T-cell (primary cell): ENCODE measurements around the gene AP3D1. TPM values are rescaled to one million over a fixed set of nuclear protein-coding genes. Genes with fewer than 3 reads are reported as not detected.

Source experiments
- ATAC-seq, 4 experiments: fragments of 200-7000 bp in 3 of 4; fragments of 150-1000 bp in 1 of 4; cut with Tn5 transposase; replicated peaks in 1 of 4; 1 replicate in 3 of 4; 2 replicates in 1 of 4; pipeline ENCODE4 v1.10.0; 2021; ENCODE audit warnings: moderate library complexity in 3 of 4, mild to moderate bottlenecking in 2 of 4, moderate number of reproducible peaks in 1 of 4
- CTCF ChIA-PET, 2 donors: fragments of 300-600 bp; sonication (Branson Sonifier 250); formaldehyde crosslinking; loops; one replicate each; lab custom pipeline; 2022; ENCODE audit warnings: antibody characterized with exemption in 2 of 2; lab: Charles Lee
- POLR2A ChIA-PET, 2 donors: fragments of 300-600 bp; sonication (Branson Sonifier 250); formaldehyde crosslinking; loops; one replicate each; lab custom pipeline; 2022; ENCODE audit warnings: antibody characterized with exemption in 2 of 2; lab: Charles Lee
- DNase-seq, 35 experiments: peaks; one replicate each; pipeline versions ENCODE4 v3.0.0 to v3.0.0-alpha.2; 2013 to 2023
- H3K27ac ChIP-seq: one replicate; pipeline ENCODE4 v1.5.1; 2013; ENCODE audit warnings: low read length
- H3K27me3 ChIP-seq, 2 experiments: replicated peaks in 1 of 2; 1 replicate in 1 of 2; 2 replicates in 1 of 2; pipeline versions ENCODE4 v1.6.1 to v1.7.0; 2013; ENCODE audit warnings: low read length in 1 of 2, mixed read lengths in 1 of 2; ENCODE audit not compliant: control insufficient read depth in 2 of 2, insufficient read depth in 2 of 2; ENCODE audit errors: extremely low read depth in 1 of 2
- H3K36me3 ChIP-seq, 2 donors: 1 replicate in 1 of 2; 2 replicates in 1 of 2; pipeline versions ENCODE4 v1.6.1 to v1.7.0; 2013; ENCODE audit warnings: low read length in 1 of 2; ENCODE audit not compliant: control insufficient read depth in 2 of 2, insufficient read depth in 1 of 2; ENCODE audit errors: extremely low read depth in 1 of 2
- H3K4me1 ChIP-seq, 2 experiments: 1 replicate in 1 of 2; 2 replicates in 1 of 2; pipeline versions ENCODE4 v1.6.1 to v1.7.0; 2013; ENCODE audit warnings: low read length in 2 of 2, mixed read lengths in 1 of 2; ENCODE audit not compliant: insufficient read depth in 2 of 2, control insufficient read depth in 1 of 2; ENCODE audit errors: extremely low read depth in 1 of 2
- H3K4me3 ChIP-seq, 2 donors: 1 replicate in 1 of 2; 2 replicates in 1 of 2; pipeline versions ENCODE4 v1.5.1 to v1.7.0; 2013; ENCODE audit warnings: mild to moderate bottlenecking in 2 of 2, low read length in 1 of 2, moderate library complexity in 1 of 2; ENCODE audit not compliant: control insufficient read depth in 1 of 2; ENCODE audit errors: extremely low read depth in 1 of 2
- H3K9me3 ChIP-seq: 2 replicates; pipeline ENCODE4 v1.7.0; 2013
- H3K27ac Mint-ChIP-seq, 2 donors: one replicate each; pipeline ENCODE4 v1.8.0; 2020 to 2021; ENCODE audit warnings: mild to moderate bottlenecking in 2 of 2, mixed read lengths in 2 of 2
- H3K27me3 Mint-ChIP-seq, 2 donors: one replicate each; pipeline ENCODE4 v1.8.0; 2021 to 2022; ENCODE audit warnings: mixed read lengths in 2 of 2
- H3K36me3 Mint-ChIP-seq: one replicate; pipeline ENCODE4 v1.8.0; 2021; ENCODE audit warnings: mixed read lengths
- H3K4me1 Mint-ChIP-seq, 3 donors: one replicate each; pipeline ENCODE4 v1.8.0; 2020 to 2022; ENCODE audit warnings: mixed read lengths in 3 of 3, mild to moderate bottlenecking in 1 of 3
- H3K4me3 Mint-ChIP-seq, 3 donors: one replicate each; pipeline ENCODE4 v1.8.0; 2020 to 2022; ENCODE audit warnings: mild to moderate bottlenecking in 3 of 3, mixed read lengths in 3 of 3, moderate library complexity in 3 of 3
- H3K9me3 Mint-ChIP-seq, 3 donors: one replicate each; pipeline ENCODE4 v1.8.0; 2020 to 2022; ENCODE audit warnings: mixed read lengths in 3 of 3
- WGBS: methylation state at CpG from one replicate; pipeline ENCODE4 v1.1.5; 2013; ENCODE audit warnings: missing lambda C conversion rate; ENCODE audit not compliant: insufficient coverage; 5-methylcytosine and 5-hydroxymethylcytosine counted together
- total RNA-seq, 35 experiments: library from RNA in 6 of 35; stranded (reverse) in 6 of 35; fragments of 120-200 nt in 1 of 35; gene quantifications; one replicate each; pipeline versions ENCODE4 v1.2.1 to v1.2.4 and lab custom pipeline; 2013 to 2026

The AP3D1 gene
- total RNA-seq, 5 donors from 2014 or later (not counting 1 experiment from before 2014, with no cell fraction given) = 78.6 to 91.5 (median 86.7) TPM

DNA sequence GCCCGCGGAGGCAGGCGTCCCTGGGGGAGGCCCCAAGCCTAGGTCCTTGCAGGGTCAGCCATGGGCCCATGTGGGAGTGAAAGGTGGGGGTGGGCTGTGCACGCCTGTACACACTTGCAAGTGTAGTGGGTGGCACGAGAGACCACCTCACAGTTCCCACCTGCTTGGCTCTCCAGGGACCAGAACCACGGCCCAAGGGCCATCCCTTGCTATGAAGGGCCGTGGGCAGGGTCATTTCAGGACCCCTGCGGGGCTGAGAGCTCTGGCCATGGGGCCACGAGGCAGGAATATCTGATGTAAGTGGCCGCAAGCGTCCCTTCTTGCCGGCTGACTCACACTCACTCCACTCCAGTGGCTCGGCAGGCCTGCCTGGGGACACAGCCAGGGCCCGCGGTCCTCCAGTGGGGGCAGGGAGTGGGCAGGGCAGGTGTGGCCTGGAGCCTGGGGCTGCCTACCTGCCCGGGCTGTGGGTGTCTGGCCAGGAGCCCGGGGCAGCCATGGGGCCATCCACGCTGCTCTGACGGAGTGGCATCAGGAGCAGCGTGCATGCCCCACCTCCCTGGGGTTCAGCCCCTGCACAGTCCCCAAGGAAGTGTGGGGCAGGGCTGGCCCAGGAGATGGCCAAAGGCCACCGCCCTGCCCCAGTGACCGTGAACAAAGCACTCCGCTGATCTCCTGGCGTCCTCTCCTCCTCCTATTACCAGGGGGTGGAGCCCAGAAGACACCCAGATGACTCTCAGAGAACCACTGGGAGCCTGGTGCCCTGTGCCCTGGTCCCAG is 91.8 kb downstream of the AP3D1 start:
- Histone ChIP-seq H3K36me3 (no peaks in the 10 kb centered on the region), H3K9me3 (no peaks in the 10 kb centered on the region), H3K27ac (peak overlapping the region; percentile 95), H3K4me1 (peaks cover 50 to 76% of the 10 kb centered on the region in 2 experiments), H3K27me3 (no peaks in the 10 kb centered on the region), H3K4me3 (peak overlapping the region in 1 of 2 donors; percentile 81)
- no peaks in the 10 kb centered on the region for H3K27me3 Mint-ChIP-seq
- ChIA-PET POLR2A (no interaction called here), CTCF (interaction anchor here in 1 of 2 donors (0.5 kb wide), 1 partner anchor 13 kb away, joined by 3 read pairs; no protein-coding TSS in a partner anchor)
- WGBS = 94% methylated on average over 13 of the region's 24 CpGs
- no peak for DNase-seq
- no peaks in the 10 kb centered on the region for H3K9me3 Mint-ChIP-seq
- no peak for ATAC-seq
- H3K4me1 Mint-ChIP-seq = peaks cover 47 to 66% (median 58%) of the 10 kb centered on the region in 3 donors
- no peaks in the 10 kb centered on the region for H3K36me3 Mint-ChIP-seq
- H3K4me3 Mint-ChIP-seq = peak overlapping the region; percentile 87 to 89 (median 89)
- peak overlapping the region; percentile 96 to 98 for H3K27ac Mint-ChIP-seq

DNA sequence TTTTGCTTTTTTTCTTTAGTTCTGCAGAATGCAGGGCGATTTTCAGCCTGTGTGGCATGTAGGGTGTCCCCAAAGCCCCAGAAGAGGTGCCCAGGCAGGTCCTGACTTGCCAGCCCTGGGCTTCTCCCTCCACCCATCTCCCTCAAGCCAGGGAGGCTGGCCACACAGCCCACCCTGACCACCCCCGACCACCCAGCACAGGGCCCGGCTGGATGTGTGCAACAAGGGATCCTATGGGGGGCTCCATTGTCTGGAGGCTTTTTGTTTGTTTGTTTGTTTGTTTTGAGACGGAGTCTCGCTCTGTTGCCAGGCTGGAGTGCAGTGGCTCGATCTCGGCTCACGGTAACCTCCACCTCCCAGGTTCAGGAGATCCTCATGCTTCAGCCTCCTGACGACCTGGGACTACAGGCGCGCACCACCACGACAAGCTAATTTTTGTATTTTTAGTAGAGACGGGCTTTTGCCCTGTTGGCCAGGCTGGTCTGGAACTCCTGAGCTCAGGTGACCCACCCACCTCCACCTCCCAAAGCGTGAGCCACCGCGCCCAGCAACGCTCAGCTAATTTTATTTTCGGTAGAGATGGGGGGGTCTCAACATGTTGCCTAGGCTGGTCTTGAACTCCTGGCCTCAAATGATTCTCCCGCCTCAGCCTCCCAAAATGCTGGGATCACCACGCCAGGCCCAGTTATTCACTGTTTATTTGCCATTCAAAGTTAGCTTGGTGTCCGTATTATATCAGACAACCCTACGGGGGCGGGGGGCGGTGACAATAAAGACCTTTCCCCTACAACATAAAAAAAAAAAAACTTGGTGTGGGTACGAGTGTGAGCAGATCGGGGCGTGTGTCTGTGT is 92.6 kb downstream of the AP3D1 start:
- H3K4me1 ChIP-seq = peaks cover 50 to 81% of the 10 kb centered on the region in 2 experiments
- Mint-ChIP-seq H3K27ac (peak overlapping the region; percentile 81 to 85), H3K4me3 (peak overlapping the region in 2 of 3 donors; percentile 21 to 89), H3K36me3 (no peaks in the 10 kb centered on the region), H3K9me3 (no peaks in the 10 kb centered on the region), H3K27me3 (no peaks in the 10 kb centered on the region), H3K4me1 (peaks cover 48 to 65% (median 56%) of the 10 kb centered on the region in 3 donors)
- POLR2A ChIA-PET = interaction anchor here in 1 of 2 donors (0.6 kb wide), 2 partner anchors 27 to 122 kb away, joined by 3 read pairs; no protein-coding TSS in a partner anchor
- WGBS = 84% methylated on average over 6 of the region's 27 CpGs
- CTCF ChIA-PET = interaction anchor here in 1 of 2 donors (0.5 kb wide), 1 partner anchor 14 kb away, joined by 3 read pairs; no protein-coding TSS in a partner anchor
- no peaks in the 10 kb centered on the region for H3K27me3 ChIP-seq
- peak overlapping the region; percentile 95 for H3K27ac ChIP-seq
- H3K4me3 ChIP-seq = no peak overlapping the region
- H3K36me3 ChIP-seq = no peaks in the 10 kb centered on the region
- DNase-seq = no peak
- ATAC-seq = no peak
- H3K9me3 ChIP-seq = no peaks in the 10 kb centered on the region

DNA sequence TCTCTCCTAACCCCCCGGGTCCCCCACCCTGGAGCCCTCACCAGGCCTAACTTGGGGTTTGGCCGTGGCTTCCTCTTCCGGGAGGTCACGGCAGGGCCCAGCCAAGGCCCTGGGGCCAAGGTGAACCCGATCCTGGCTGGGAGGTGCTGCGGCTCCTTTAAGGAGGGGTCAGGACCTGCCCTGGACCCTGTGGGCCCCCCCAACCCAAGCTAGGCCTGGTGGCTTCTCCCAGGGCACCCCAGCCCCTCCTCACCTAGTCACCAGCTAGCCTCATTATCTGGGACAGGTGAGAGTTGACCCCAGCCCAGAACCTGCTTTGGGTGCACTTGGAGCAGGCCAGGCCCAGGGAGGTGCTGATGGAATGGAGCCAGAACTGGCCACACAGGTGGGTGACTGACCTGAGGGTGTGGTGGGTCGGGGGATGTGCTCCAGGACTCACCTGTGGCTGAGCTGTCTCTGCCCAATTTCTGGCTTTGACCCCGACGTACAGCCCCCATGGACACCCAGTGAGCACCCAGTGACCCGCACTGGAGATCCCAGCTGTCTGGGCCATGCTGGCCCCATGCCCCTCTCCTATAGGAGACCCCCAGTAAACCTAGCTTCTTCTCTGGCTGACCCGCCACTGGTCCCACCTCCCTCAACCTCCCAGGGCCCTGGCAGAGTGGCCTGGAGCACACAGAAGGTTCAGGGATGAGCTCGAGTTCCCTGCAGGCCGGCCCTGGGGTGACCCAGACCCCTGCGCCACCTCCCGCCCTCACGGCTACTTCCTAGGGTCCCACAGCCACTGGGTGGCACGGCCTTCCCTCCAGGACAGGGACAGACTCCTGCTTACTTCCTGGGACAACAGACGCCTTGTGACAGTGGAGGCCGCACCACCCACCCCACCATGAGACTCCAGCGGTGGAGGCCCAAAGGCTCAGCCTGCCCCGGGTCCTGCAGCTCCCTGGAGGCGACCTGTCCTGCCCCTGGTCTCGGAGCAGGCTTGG is 93.6 kb downstream of the AP3D1 start:
- H3K27me3 Mint-ChIP-seq = no peaks in the 10 kb centered on the region
- ATAC-seq = no peak
- H3K36me3 Mint-ChIP-seq = no peaks in the 10 kb centered on the region
- no peak for DNase-seq
- WGBS = 82% methylated on average over 20 of the region's 23 CpGs
- no peaks in the 10 kb centered on the region for H3K9me3 Mint-ChIP-seq
- Histone ChIP-seq H3K9me3 (no peaks in the 10 kb centered on the region), H3K27ac (peak overlapping the region; percentile 63), H3K36me3 (no peaks in the 10 kb centered on the region), H3K4me3 (no peak overlapping the region), H3K27me3 (no peaks in the 10 kb centered on the region), H3K4me1 (peaks cover 50 to 89% of the 10 kb centered on the region in 2 experiments)
- CTCF ChIA-PET = interaction anchor here in 1 of 2 donors (0.5 kb wide), 1 partner anchor 62 kb away, joined by 4 read pairs; no protein-coding TSS in a partner anchor
- POLR2A ChIA-PET = interaction anchor here in 1 of 2 donors (0.6 kb wide), 1 partner anchor 121 kb away, joined by 3 read pairs; no protein-coding TSS in a partner anchor
- H3K4me1 Mint-ChIP-seq = peaks cover 54 to 71% (median 55%) of the 10 kb centered on the region in 3 donors
- peak overlapping the region; percentile 81 to 85 for H3K27ac Mint-ChIP-seq
- H3K4me3 Mint-ChIP-seq = peak overlapping the region in 2 of 3 donors; percentile 13 to 89

DNA sequence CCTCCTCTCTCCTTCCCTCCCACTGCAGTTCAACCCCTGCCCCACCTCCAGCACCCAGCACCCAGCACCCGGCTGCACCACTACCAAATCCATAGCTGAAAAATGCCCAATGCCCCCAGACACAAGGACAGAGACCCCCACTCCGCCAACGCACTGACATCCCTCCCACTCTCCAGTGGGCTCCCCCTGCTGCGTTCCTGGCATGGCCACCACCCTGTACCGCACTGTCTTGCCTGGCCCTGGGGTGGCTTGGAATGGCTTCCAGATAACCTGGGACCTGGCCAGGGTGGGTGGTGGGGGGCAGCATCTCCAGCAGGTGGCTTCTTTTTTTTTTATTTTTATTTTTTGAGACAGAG is 94.6 kb downstream of the AP3D1 start:
- DNase-seq (peak in 1 of 35 experiments; percentile 27), ATAC-seq (no peak)
- Histone ChIP-seq H3K4me1 (peaks cover 51 to 89% of the 10 kb centered on the region in 2 experiments), H3K36me3 (no peaks in the 10 kb centered on the region), H3K27me3 (no peaks in the 10 kb centered on the region), H3K4me3 (peak overlapping the region in 1 of 2 donors; percentile 19), H3K27ac (peak overlapping the region; percentile 63), H3K9me3 (no peaks in the 10 kb centered on the region)
- 11% methylated on average over 1 of the region's 5 CpGs for WGBS
- peak overlapping the region; percentile 34 to 89 (median 56) for H3K4me3 Mint-ChIP-seq
- peak overlapping the region; percentile 81 to 85 for H3K27ac Mint-ChIP-seq
- H3K9me3 Mint-ChIP-seq = no peaks in the 10 kb centered on the region
- ChIA-PET CTCF (no interaction called here), POLR2A (no interaction called here)
- H3K27me3 Mint-ChIP-seq = no peaks in the 10 kb centered on the region
- H3K36me3 Mint-ChIP-seq = no peaks in the 10 kb centered on the region
- peaks cover 54 to 70% (median 59%) of the 10 kb centered on the region in 3 donors for H3K4me1 Mint-ChIP-seq

DNA sequence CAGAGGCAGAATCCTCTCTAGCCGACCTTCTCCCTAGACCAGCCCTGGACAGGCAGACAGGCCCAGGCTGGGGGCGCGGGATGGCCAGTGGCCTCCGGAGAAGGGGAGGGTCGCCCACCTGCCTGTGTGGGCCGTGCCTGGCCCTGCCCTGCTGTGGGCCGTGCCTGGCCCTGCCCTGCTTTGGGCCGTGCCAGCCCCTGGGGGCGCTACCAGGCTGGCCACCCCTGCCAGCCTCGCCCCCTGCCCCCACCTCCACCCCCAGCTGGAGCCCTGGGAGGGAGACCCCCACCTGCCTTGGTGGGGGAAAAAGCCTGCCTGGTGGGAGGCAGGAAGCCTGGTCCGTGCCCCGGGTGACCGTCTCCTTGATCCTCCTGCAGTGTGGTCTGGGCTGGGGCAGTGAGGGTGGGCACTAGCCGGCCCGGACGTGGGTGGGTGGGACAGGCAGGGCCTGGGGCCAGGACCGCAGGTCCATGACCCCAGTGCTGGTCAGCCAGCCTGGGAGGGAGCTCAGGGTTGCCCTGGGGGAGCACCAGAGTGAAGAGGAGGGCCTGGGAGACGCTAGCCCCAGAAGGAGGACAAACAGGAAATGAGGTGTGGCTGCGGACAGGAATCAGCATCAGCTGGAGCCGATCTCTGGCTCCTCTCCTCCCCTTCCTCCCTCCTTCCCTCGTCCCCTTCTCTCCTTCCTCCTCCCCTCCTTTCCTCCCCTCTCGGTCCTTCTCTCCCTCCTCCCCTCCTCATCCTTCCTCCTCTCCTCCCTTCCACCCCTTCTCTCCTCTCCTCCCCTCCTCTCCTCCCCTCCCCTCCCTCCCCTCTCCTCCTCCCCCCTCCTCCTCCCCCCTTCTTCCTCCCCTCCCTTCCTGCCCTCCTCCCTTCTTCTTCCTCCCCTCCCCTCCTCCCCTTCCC is 95.2 kb downstream of the AP3D1 start:
- Mint-ChIP-seq H3K9me3 (no peaks in the 10 kb centered on the region), H3K36me3 (no peaks in the 10 kb centered on the region), H3K27ac (peak overlapping the region; percentile 94), H3K27me3 (no peaks in the 10 kb centered on the region), H3K4me3 (peak overlapping the region in 1 of 3 donors; percentile 89), H3K4me1 (peaks cover 58 to 72% (median 66%) of the 10 kb centered on the region in 3 donors)
- WGBS = 48% methylated on average over 17 of the region's 22 CpGs
- H3K27me3 ChIP-seq = no peaks in the 10 kb centered on the region
- H3K36me3 ChIP-seq = no peaks in the 10 kb centered on the region
- POLR2A ChIA-PET = no interaction called here
- H3K9me3 ChIP-seq = no peaks in the 10 kb centered on the region
- DNase-seq (peak in 1 of 35 experiments; percentile 25), ATAC-seq (no peak)
- H3K27ac ChIP-seq = peak overlapping the region; percentile 87
- CTCF ChIA-PET = no interaction called here
- peaks cover 53 to 91% of the 10 kb centered on the region in 2 experiments for H3K4me1 ChIP-seq
- H3K4me3 ChIP-seq = no peak overlapping the region
